Heart left ventricle (tissue), 13 donors: ENCODE results near the gene PARD3.

Experiments
- CTCF ChIP-seq, 12 donors: fragments of 200-600 bp; sonication (generic) in 4 of 12; IDR thresholded peaks; one replicate each; pipeline versions ENCODE4 v1.5.0 to v1.8.0; 2018 to 2022; ENCODE audit warnings: antibody characterized with exemption in 12 of 12, mild to moderate bottlenecking in 5 of 12
- POLR2A ChIP-seq, 2 donors: fragments of 450-650 bp; IDR thresholded peaks; one replicate each; pipeline ENCODE4 v1.6.1; 2017; ENCODE audit warnings: antibody characterized with exemption in 2 of 2, mild to moderate bottlenecking in 2 of 2, moderate library complexity in 2 of 2
- donor health status: ischemic (EF 13 %, LVEDD 7.1; RV severe dilation, severe dysfunction).
- donor health status: DM: no; HTN: yes; CAD: no.
- donor health status: DM: no; HTN: no; CAD: no.
- donor health status: ischemic (EF 25% LVEDD 6.9; RV normal size, moderate dysfunction).
- donor health status: ischemic (EF 25% LVEDD 5.7; RV mildly dilated, moderate dysfunction).
- donor health status: ischemic (EF 35%, LVEDD 5.7; RV mildly dilated, moderate dysfunction).
- donor health status: nonischemic (EF 11% LVEDD 7.7; RV severe dilation, severe dysfunction).
- donor health status: DM: yes; HTN: yes; CAD: no.
- donor health status: PGD.
- donor health status: ischemic (EF 29% LVEDD 5.4; RV normal size, mild dysfunction).
- donor health status: nonischemic (EF 23%, LVEDD 6.1; RV moderate dilation, normal function).

GRCh38 chr10:34766811-34767494 is 48.1 kb downstream of the PARD3 start:
- TF ChIP-seq CTCF (IDR thresholded peaks at IDR 0.05) (no peak), POLR2A (IDR thresholded peaks at IDR 0.05) (no peak)
